Endothelial cell of umbilical vein (primary cell): ENCODE data around the gene IL17RB. TPM values are rescaled to one million over a fixed set of nuclear protein-coding genes. Genes with fewer than 3 reads are reported as not detected.

Experiments used
- BruUV-seq: library from RNA; stranded (reverse); fragments of 400-500 nt; replicated peaks from 2 replicates; lab custom pipeline; 2021; lab: Mats Ljungman, UMichigan
- CTCF ChIA-PET: fragments of 300-600, 350-600 bp; sonication (Branson Sonifier 250); formaldehyde crosslinking; loops from one replicate; lab custom pipeline; 2021; ENCODE audit warnings: antibody characterized with exemption, inconsistent platforms; lab: Charles Lee
- POLR2A ChIA-PET: fragments of 300-600, 350-600 bp; sonication (Branson Sonifier 250); formaldehyde crosslinking; loops from one replicate; lab custom pipeline; 2021; ENCODE audit warnings: antibody characterized with exemption, inconsistent platforms; lab: Charles Lee
- DNase-seq: peaks from one replicate; pipeline ENCODE4 v3.0.0-alpha.2; 2011; ENCODE audit warnings: low read depth, low spot score
- FAIRE-seq: peaks from 2 replicates; lab custom pipeline; 2011; peaks lifted over from hg19 to GRCh38; lab: Jason Lieb, UNC
- H2AFZ ChIP-seq: 2 replicates; pipeline ENCODE4 v1.6.0; 2012; ENCODE audit warnings: low read depth, low read length, control low read depth, inconsistent platforms
- H3K27ac ChIP-seq: 2 replicates; pipeline ENCODE4 v1.5.1; 2011; ENCODE audit warnings: low read depth, mild to moderate bottlenecking, control low read depth, low read length, moderate library complexity; ENCODE audit not compliant: insufficient read depth
- H3K27me3 ChIP-seq, 2 experiments: 2 replicates each; pipeline versions ENCODE4 v1.6.0 to v1.6.1; 2011; ENCODE audit warnings: low read length in 2 of 2, mixed read lengths in 1 of 2; ENCODE audit not compliant: control insufficient read depth in 2 of 2, insufficient read depth in 2 of 2
- H3K36me3 ChIP-seq, 2 experiments: 2 replicates in 1 of 2; 3 replicates in 1 of 2; pipeline ENCODE4 v1.5.1; 2011; ENCODE audit warnings: low read length in 2 of 2, mild to moderate bottlenecking in 1 of 2, moderate library complexity in 1 of 2; ENCODE audit not compliant: control insufficient read depth in 2 of 2, insufficient read depth in 2 of 2; ENCODE audit errors: extremely low read depth in 1 of 2
- H3K4me1 ChIP-seq: 3 replicates; pipeline ENCODE4 v1.5.1; 2011; ENCODE audit warnings: mild to moderate bottlenecking, low read length; ENCODE audit not compliant: control insufficient read depth, insufficient read depth; ENCODE audit errors: extremely low read depth
- H3K4me2 ChIP-seq: 2 replicates; pipeline ENCODE4 v1.6.1; 2011; ENCODE audit warnings: low read length, control low read depth, mixed read lengths; ENCODE audit not compliant: insufficient read depth
- H3K4me3 ChIP-seq, 3 experiments: fragments of 200-600 bp in 1 of 3; sonication (generic), shearing (Covaris generic) in 1 of 3; replicated peaks in 1 of 3; 2 replicates each; pipeline ENCODE4 v1.5.1; 2011 to 2016; ENCODE audit warnings: control low read depth in 3 of 3, low read length in 3 of 3, mild to moderate bottlenecking in 2 of 3, inconsistent platforms in 1 of 3, low read depth in 1 of 3, moderate library complexity in 1 of 3; ENCODE audit not compliant: insufficient read depth in 1 of 3
- H3K79me2 ChIP-seq: 2 replicates; pipeline ENCODE4 v1.6.0; 2012; ENCODE audit warnings: low read length, inconsistent platforms; ENCODE audit not compliant: control insufficient read depth, insufficient read depth
- H3K9ac ChIP-seq: replicated peaks from 2 replicates; pipeline ENCODE3; 2011; ENCODE audit warnings: low read length, control low read depth; ENCODE audit not compliant: insufficient read depth; ENCODE audit errors: extremely low read depth
- H3K9me1 ChIP-seq: replicated peaks from 3 replicates; pipeline ENCODE4 v1.6.0; 2011; ENCODE audit warnings: mild to moderate bottlenecking, low read length; ENCODE audit not compliant: control insufficient read depth, insufficient read depth; ENCODE audit errors: extremely low read depth
- H3K9me3 ChIP-seq: replicated peaks from 2 replicates; pipeline ENCODE4 v1.5.1; 2012; ENCODE audit warnings: low read length, inconsistent platforms; ENCODE audit not compliant: control insufficient read depth, insufficient read depth
- H4K20me1 ChIP-seq: replicated peaks from 2 replicates; pipeline ENCODE3; 2011; ENCODE audit warnings: mild to moderate bottlenecking, low read length; ENCODE audit not compliant: control insufficient read depth, insufficient read depth; ENCODE audit errors: extremely low read depth
- CTCF ChIP-seq, 2 donors: IDR thresholded peaks; 1 replicate in 1 of 2; 2 replicates in 1 of 2; pipeline ENCODE4 v1.5.1; 2011; ENCODE audit warnings: low read length in 2 of 2, mild to moderate bottlenecking in 2 of 2, moderate library complexity in 2 of 2, control low read depth in 1 of 2, inconsistent platforms in 1 of 2, low read depth in 1 of 2; ENCODE audit not compliant: insufficient read depth in 1 of 2; ENCODE audit errors: extremely low read depth in 1 of 2
- EZH2 ChIP-seq: IDR thresholded peaks from 2 replicates; pipeline ENCODE4 v1.6.1; 2012; ENCODE audit warnings: borderline replicate concordance, low read depth, mild to moderate bottlenecking, moderate library complexity, low read length, inconsistent platforms; ENCODE audit not compliant: severe bottlenecking
- FOS ChIP-seq: IDR thresholded peaks from 2 replicates; pipeline ENCODE4 v1.6.1; 2011; ENCODE audit warnings: mild to moderate bottlenecking, low read length, moderate library complexity, borderline replicate concordance; ENCODE audit not compliant: insufficient read depth
- GATA2 ChIP-seq: IDR thresholded peaks from 2 replicates; pipeline ENCODE4 v1.7.0; 2011; ENCODE audit warnings: low read depth, mild to moderate bottlenecking, moderate library complexity, mixed read lengths, low read length; ENCODE audit not compliant: insufficient read length, insufficient read depth
- JUN ChIP-seq: IDR thresholded peaks from 2 replicates; pipeline ENCODE4 v1.6.1; 2011; ENCODE audit warnings: borderline replicate concordance, low read depth; ENCODE audit not compliant: insufficient read length, insufficient read depth
- MAX ChIP-seq: IDR thresholded peaks from 2 replicates; pipeline ENCODE4 v1.6.1; 2011; ENCODE audit not compliant: insufficient read depth, insufficient read length
- MYC ChIP-seq: IDR thresholded peaks from one replicate; pipeline ENCODE4 v1.6.1; 2011; ENCODE audit warnings: mild to moderate bottlenecking, low read depth, low read length
- POLR2A ChIP-seq: IDR thresholded peaks from 2 replicates; pipeline ENCODE4 v1.6.1; 2012; ENCODE audit warnings: low read depth, mild to moderate bottlenecking, control low read depth, low read length
- POLR2AphosphoS5 ChIP-seq: IDR thresholded peaks from 2 replicates; pipeline ENCODE4 v1.6.1; 2012; ENCODE audit warnings: low read depth, mild to moderate bottlenecking, control low read depth, low read length, moderate library complexity; ENCODE audit not compliant: insufficient read depth
- dilution Hi-C: fragments of 300-500 bp; cut with MboI; formaldehyde crosslinking; loops from one replicate; pipeline ENCODE4 v1.15.0; 2019; ENCODE audit warnings: low sequenced_read_pairs; ENCODE audit not compliant: extremely low pct_ligation_motif_present
- intact Hi-C: fragments of 100-400 bp; cut with micrococcal nuclease; formaldehyde crosslinking; loops from one replicate; pipeline ENCODE4 v1.10.0; 2022
- polyA plus RNA-seq, 4 experiments: library from polyadenylated mRNA; depleted of rRNA in 3 of 4; stranded (reverse) in 3 of 4; unstranded in 1 of 4; fragments of >200 nt; gene quantifications; 2 replicates each; pipeline versions ENCODE4 v1.2.1 to v1.2.3, GENCODE V29; 2011 to 2012; ENCODE audit warnings: missing spikeins in 1 of 4
- total RNA-seq: library from RNA; stranded (reverse); gene quantifications from 2 replicates; pipeline ENCODE4 v1.2.3, GENCODE V29; 2021

Gene IL17RB
- total and polyA plus RNA-seq, 2 donors (not counting 3 experiments of a cell fraction or from before 2014, with no cell fraction given): 0.04 TPM; not detected in 1

- no peaks in the 10 kb centered on the region for H3K27me3 ChIP-seq
- H3K4me3 ChIP-seq: no peak overlapping the region
- H3K4me2 ChIP-seq: no peak overlapping the region
- dilution Hi-C loops (no loop called here), intact Hi-C loops (no loop called here)
- FAIRE-seq (no peak), DNase-seq (no peak)
- H3K4me1 ChIP-seq: no peaks in the 10 kb centered on the region
- no TSS peak for BruUV-seq
- no peaks in the 10 kb centered on the region for H3K79me2 ChIP-seq
- H3K36me3 ChIP-seq: no peaks in the 10 kb centered on the region
- no peaks in the 10 kb centered on the region for H4K20me1 ChIP-seq
- H2AFZ ChIP-seq: no peak overlapping the region
- no peak overlapping the region for H3K9ac ChIP-seq
- no peak for TF ChIP-seq MAX
- TF ChIP-seq POLR2AphosphoS5: no peak
- CTCF ChIA-PET: no interaction called here
- H3K9me3 ChIP-seq: no peaks in the 10 kb centered on the region
- no peak overlapping the region for H3K27ac ChIP-seq
- POLR2A ChIA-PET: no interaction called here
- no peaks in the 10 kb centered on the region for H3K9me1 ChIP-seq
These were observed 11.1 kb upstream of the IL17RB start for GRCh38 chr3:53835257-53835656.

GRCh38 chr3:53836084-53836872, 10.1 kb upstream of the IL17RB start:
- dilution Hi-C loops: no loop called here
- CTCF ChIA-PET: no interaction called here
- BruUV-seq: no TSS peak

More at GRCh38 chr3:53836084-53836872, 10.1 kb upstream of the IL17RB start:
- Histone ChIP-seq H3K27me3 (no peaks in the 10 kb centered on the region), H3K9me3 (no peaks in the 10 kb centered on the region), H3K9ac (no peak overlapping the region), H3K27ac (no peak overlapping the region), H4K20me1 (no peaks in the 10 kb centered on the region), H3K4me3 (no peak overlapping the region), H2AFZ (no peak overlapping the region), H3K4me2 (no peak overlapping the region), H3K9me1 (no peaks in the 10 kb centered on the region), H3K36me3 (no peaks in the 10 kb centered on the region), H3K79me2 (no peaks in the 10 kb centered on the region), H3K4me1 (no peaks in the 10 kb centered on the region)
- no peak for TF ChIP-seq POLR2AphosphoS5
- TF ChIP-seq MYC: no peak
- TF ChIP-seq JUN: no peak
- no peak for TF ChIP-seq FOS
- no peak for TF ChIP-seq GATA2
- no peak for TF ChIP-seq EZH2
- TF ChIP-seq CTCF (IDR thresholded peaks at IDR 0.05; ENCODE audit: extremely low read depth in 1 of 2, insufficient read depth in 1 of 2, low read depth in 1 of 2, low read length in 2 of 2): no peak
- TF ChIP-seq POLR2A: no peak
- TF ChIP-seq MAX: no peak
- FAIRE-seq: no peak
- DNase-seq: no peak
- intact Hi-C loops: no loop called here
- POLR2A ChIA-PET: no interaction called here
